Keratinocyte (primary cell): ENCODE measurements around the gene POR.

Experiments
- CTCF ChIP-seq, 3 experiments: IDR thresholded peaks in 1 of 3; conservative IDR thresholded peaks in 1 of 3; optimal IDR thresholded peaks in 1 of 3; 2 replicates in 2 of 3; 3 replicates in 1 of 3; pipeline versions ENCODE3 to v1.5.1; 2011; ENCODE audit warnings: low read length in 3 of 3, mild to moderate bottlenecking in 3 of 3, moderate library complexity in 2 of 3, control low read depth in 1 of 3, inconsistent platforms in 1 of 3; ENCODE audit not compliant: insufficient read depth in 2 of 3; ENCODE audit errors: extremely low read depth in 1 of 3
- EZH2 ChIP-seq: IDR thresholded peaks from one replicate; pipeline ENCODE4 v1.6.1; 2012; ENCODE audit warnings: inconsistent platforms, mild to moderate bottlenecking, low read length, moderate library complexity

- TF ChIP-seq CTCF (optimal IDR thresholded peaks at IDR 0.05 in 1 of 3, IDR thresholded peaks at IDR 0.05 in 1 of 3, conservative IDR thresholded peaks at IDR 0.05 in 1 of 3; ENCODE audit: extremely low read depth in 1 of 3, insufficient read depth in 2 of 3, low read length in 3 of 3) (no peak), EZH2 (no peak)
Observed at GRCh38 chr7:75924889-75925288, 9.9 kb downstream of the POR start.
